Measurements from ENCODE around the gene LRP10.

LRP10 gene

DNA sequence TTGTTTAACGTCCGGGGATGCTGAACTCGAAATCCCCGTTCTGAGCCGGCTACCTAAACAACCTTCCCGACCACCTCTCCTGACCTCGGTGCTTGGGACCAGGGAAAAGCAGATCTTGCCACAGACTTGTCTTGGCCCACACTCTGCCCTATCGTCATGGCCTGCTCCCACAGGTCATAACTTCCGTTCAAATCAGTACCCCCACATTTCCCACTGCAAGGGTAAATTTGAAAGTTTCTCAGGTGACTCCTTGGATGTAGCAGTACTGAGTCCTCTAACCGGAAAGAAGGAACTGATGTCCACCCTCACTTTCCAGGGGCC lies 48.0 kb downstream of the LRP10 start:
- DNase-seq (ENCODE audit: low read depth): no peak

DNA sequence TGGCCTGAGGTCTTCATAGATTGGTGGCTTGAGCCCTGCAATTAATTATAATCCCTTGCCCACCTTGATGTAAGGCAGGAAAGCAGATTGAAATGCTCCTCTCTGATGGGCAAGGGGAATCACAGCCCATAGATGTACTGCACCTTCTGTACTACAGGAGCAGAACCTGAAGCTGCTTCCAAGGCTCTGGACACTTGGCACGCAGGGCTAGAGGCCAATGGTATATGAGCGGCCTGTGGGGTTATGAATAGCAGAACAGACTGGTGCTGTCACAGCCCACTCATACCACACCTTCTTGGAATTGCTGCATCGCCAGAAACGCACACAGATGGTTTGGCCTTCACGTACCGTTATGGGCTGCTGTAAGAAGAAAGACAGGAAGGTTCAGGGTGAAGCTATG lies 49.2 kb downstream of the LRP10 start:
- DNase-seq (ENCODE audit: low read depth): no peak

- no peak for DNase-seq (ENCODE audit: low read depth)
These were observed 50.8 kb downstream of the LRP10 start for GRCh38 chr14:22922294-22922693.

- no peak for DNase-seq (ENCODE audit: low read depth)
These were observed 52.2 kb downstream of the LRP10 start for GRCh38 chr14:22923746-22924145.

- no peak for DNase-seq (ENCODE audit: low read depth)
These were observed 54.0 kb downstream of the LRP10 start for GRCh38 chr14:22925513-22925912.

DNA sequence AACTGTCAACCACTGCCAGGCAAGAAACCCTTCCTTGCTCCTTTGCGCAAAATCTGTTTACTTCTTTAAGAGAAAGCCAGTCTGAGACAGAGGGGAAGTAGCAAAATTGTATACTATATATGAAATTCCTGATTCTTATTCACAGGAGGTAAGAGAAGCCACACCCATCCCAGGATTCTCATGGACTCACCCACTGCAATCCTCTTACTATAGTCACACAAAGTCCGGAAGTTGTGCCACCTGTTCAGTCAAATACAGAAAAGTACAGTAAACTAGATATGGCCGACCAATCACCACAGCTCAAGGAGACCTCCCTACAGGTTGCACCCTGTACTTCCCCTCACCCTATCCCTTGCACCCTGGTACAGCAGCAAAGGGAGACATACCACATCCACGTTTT lies 54.8 kb downstream of the LRP10 start:
- no peak for DNase-seq (ENCODE audit: low read depth)

DNA sequence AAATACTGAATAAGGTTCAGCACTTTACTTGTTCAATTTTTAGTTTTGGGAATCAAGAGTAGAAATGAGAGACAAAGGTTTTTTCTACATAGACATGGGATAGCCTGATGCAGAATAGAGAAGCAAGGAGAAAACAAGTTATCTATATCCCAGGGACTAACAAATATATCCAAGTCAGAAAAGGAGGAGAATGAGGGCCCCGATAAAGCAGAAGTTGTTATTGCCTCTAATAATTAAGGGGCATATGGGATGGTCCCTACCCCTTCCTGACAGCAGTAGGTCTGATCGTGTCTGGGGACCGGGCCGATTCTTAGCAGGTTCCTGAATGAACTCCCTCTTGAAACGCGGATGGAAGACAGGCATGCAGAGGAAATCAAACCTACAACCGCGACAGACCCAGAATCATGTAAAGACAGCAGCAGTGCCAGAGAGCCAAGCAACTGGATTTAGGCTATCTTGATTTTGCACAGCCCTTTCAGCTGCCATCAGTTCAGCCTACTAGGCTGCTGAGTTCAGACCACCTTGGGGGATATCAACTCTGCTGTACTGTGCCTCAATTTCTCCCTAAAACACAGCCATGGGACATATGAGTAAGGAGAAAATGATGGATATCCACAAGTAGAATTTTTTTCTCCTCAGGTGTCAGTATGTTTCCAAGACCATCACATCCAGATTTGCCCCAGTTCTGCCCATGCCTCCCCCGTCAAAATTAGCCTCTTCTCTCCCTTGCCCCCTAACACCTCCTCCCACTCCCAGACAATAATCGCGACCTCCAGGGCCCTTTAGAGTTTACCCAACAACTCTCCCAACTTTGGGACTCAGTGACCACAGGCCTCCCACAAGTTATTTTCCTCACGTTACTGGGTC lies 56.9 kb downstream of the LRP10 start:
- DNase-seq (ENCODE audit: low read depth): no peak

DNA sequence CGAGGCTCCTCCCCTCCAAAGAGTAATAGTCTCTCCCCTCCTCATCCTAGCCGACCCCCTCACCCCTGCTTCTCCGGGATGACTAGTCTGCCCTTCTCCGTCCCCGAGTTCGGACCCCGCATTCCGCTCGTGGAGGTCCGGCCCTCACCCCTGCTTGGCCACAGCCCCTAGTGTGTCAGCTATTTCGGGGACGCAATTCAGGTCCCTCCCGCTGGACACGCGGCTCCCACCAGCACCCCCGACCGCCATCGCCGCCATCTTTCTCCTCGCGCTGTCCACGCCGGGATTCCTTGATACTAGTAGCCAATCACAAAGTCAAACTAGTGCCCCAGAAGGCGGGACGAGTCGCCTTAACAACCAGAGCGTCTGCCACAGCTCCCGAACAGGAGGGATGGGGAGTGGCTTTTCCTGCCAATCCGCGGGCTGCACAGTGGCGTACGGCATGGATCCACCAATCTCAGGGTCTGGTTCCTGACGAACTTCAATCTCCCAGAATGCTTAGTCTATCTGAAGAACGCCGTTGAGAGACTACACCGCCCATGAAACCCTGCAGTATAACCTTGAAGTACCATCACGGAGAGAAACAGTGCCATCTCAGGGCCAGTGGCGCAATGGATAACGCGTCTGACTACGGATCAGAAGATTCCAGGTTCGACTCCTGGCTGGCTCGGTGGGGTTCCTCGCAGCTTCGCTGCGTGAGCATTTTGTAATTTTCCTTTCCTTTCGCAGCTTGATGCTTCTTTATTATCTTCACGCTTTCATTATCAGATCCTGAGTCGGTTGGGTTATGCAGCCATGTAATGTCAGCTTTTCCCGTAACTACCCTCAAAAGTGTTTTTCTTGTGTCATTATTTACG lies 57.8 kb downstream of the LRP10 start, which contains the start of gene PRMT5:
TSS of gene PRMT5 (minus strand) at position 273 of the 857 bp plus-strand sequence. CDS start at position 258, 15 bp downstream.
- peak; percentile 94 for DNase-seq (ENCODE audit: low read depth)

GRCh38 chr14:22929961-22930364 lies 58.4 kb downstream of the LRP10 start:
- DNase-seq (ENCODE audit: low read depth): no peak
